Measurements from ENCODE around the gene SPAG16.
"Not testable (repeated sequence)": the region's sequence is repeated elsewhere in the genome, so short reads cannot be mapped to it uniquely, and the experiment has no call there.

Gene SPAG16

DNA sequence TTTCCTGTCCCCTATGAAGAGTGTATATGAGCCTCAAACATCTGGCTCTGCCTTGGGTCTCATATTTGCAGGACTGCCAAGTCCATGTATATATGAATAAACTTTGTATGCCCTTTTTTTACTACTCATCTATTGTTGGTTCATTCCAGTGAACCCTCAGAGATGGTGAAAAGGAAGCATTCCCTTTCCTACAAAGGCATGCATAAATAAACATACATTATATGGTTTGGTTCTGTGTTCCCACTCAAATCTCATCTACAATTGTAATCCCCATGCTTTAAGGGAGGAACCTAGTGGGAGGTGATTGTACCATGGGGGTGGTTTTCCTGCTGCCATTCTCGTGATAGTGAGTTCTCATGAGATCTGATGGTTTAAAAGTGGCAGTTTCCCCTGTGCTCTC, 534.2 kb downstream of the SPAG16 start:
- DNase-seq (ENCODE audit: low read depth) = no peak

DNA sequence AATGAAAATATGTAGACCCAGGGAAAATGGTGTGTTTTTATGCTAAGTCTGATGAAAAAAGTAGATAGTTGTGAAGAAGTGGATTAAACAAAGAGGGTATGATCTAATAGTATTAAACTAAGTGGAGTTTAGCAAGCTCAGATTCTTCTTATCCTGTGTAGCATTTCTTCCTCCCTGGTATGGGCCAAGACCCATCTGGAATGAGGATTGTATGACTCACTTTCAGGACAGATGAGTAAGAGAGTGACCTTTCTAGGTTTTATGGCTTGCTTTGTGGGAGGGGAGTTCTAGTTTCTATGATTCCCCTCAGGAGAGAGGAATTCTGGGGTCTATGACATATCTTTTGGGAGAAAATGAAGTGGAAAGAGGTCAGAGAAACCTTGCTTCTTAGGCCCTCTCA, 550.1 kb downstream of the SPAG16 start:
- no peak for DNase-seq (ENCODE audit: low read depth)

GRCh38 chr2:213834746-213835145, 550.5 kb downstream of the SPAG16 start:
- no peak for DNase-seq (ENCODE audit: low read depth)

DNA sequence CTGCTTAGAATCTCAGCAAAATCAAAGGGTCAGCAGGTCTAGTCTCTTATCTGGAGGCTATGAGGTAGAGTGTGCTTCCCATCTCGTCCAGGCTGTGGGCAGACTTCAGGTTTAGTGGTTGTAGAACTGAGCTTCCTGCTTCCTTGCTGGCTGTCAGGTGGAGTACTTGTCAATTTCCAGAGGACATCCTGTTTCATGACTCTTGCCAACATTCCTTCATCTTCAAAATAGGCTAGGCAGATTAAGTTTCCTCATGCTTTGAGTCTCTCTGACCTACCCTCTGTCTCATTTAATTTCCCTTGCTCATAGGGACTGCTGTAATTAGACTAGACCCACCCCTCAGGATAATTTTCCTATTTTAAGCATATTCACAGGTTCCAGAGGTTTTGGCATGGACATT, 562.6 kb downstream of the SPAG16 start:
- DNase-seq (ENCODE audit: low read depth) = no peak

- DNase-seq (ENCODE audit: low read depth) = no peak
Measured at GRCh38 chr2:213847316-213847715, 563.1 kb downstream of the SPAG16 start.

- no peak for DNase-seq (ENCODE audit: low read depth)
Measured at GRCh38 chr2:213848631-213849030, 564.4 kb downstream of the SPAG16 start.

GRCh38 chr2:213861638-213862037, 577.4 kb downstream of the SPAG16 start:
- DNase-seq (ENCODE audit: low read depth) = no peak

DNA sequence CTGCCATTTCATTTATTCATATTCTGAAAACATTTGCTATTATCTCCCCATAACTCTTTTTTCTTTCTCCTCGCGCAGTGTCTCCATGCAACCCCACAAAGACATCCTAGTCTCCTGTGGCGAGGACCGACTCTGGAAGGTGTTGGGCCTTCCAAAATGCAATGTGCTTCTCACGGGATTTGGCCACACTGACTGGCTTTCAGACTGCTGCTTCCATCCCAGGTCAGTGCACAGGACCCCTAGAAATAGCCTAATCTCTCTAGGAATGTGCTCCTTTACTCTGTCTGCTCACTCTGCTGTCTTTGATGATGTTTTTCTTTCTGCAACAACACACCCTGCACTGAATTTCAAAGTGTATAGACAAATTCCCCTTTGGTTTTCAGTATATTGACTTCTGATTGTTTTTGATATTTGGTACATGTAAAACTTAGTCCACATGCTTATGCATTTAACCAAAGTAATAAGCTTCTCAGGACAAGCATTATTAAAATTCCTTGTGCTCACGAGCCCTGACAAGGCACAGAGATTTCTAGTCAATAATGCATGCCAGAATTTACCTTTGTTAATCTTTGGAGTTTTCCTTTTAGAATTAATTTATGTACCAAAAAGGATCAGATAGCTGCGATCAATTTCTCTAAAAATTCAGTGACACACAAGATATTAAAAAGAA, 578.3 kb downstream of the SPAG16 start:
- no peak for DNase-seq (ENCODE audit: low read depth)

DNA sequence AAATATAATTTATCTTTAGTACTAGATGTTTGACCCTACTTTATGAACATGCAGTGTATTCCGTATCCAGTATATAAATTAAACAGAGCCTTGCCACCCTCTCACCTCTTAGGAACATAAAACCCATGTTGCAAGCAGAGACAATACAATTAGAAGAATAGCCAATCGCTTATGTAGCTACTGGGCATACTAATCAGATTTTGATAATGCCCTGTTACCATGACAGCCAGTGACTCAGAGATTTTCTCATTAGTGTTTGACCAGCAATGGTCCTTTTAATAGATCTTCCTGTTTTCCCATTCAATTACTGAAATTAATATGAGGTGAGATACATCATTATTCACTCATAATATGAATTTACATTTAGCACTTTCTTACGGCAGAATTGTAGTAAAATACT, 579.3 kb downstream of the SPAG16 start:
- DNase-seq (ENCODE audit: low read depth) = no peak

DNA sequence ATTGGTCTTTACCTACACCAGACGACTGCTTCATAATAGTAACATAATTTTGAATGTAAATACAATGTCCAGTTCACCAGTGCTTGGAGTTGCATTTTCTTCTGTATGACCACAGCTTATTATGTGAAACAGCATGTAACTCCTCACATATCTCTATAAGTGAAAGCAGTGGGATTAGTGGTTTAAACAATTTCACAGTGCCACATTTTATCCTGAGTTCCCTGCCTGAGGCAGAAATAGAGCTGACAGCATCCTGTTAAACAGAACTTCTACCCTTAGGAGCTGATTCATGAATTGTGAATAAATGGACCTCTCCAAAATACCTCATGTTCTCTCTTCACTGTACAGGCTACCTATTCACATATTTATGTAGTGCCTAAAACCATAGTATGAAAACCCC, 584.3 kb downstream of the SPAG16 start:
- no peak for DNase-seq (ENCODE audit: low read depth)

DNA sequence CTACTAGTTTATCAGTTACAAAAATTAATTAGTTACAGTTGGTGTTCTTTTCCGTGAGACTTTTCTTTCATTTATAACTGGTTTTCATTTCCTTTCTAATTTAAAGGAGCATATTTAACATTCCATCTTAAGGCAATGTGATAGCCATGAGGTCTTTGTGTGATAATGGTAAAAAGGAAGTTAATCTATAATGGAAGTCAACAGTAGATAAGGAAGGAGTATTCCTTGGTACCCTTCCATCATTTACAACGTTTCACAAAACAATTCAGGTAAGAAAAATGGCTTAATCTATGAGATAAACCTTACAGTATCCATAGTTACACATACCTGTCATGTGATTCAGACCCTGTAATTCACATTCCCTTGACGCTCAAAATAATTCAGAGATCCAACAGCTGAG, 601.2 kb downstream of the SPAG16 start:
- DNase-seq (ENCODE audit: low read depth) = no peak

GRCh38 chr2:213914510-213914909, 630.2 kb downstream of the SPAG16 start:
- no peak for DNase-seq (ENCODE audit: low read depth)

GRCh38 chr2:213920014-213920413, 635.8 kb downstream of the SPAG16 start:
- DNase-seq (ENCODE audit: low read depth) = no peak

- no peak for DNase-seq (ENCODE audit: low read depth)
Measured at GRCh38 chr2:213923543-213923942, 639.3 kb downstream of the SPAG16 start.

- no peak for DNase-seq (ENCODE audit: low read depth)
Measured at GRCh38 chr2:213934560-213934959, 650.3 kb downstream of the SPAG16 start.

GRCh38 chr2:213958086-213958485, 673.8 kb downstream of the SPAG16 start:
- no peak for DNase-seq (ENCODE audit: low read depth)

DNA sequence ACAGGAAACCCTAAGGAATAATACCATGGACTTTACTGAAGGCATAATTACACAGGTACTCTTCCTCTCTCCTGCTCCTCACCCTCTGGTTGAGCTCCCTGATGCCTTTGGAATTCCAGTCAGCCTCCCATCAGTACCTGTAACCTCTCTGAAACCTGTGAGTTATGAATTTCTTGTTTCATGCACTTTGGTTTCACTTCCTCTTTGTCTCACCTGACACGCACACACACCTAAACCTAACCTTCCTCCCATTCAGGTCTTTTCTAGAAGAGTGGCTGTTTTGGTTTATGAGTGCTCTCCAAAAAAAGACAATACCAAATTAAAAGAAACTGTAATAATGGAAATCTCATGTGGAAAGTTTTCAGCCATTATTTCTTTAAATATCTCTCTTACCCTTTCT, 675.3 kb downstream of the SPAG16 start:
- DNase-seq (ENCODE audit: low read depth) = no peak

- DNase-seq (ENCODE audit: low read depth) = no peak
Measured at GRCh38 chr2:213971536-213971935, 687.3 kb downstream of the SPAG16 start.

DNA sequence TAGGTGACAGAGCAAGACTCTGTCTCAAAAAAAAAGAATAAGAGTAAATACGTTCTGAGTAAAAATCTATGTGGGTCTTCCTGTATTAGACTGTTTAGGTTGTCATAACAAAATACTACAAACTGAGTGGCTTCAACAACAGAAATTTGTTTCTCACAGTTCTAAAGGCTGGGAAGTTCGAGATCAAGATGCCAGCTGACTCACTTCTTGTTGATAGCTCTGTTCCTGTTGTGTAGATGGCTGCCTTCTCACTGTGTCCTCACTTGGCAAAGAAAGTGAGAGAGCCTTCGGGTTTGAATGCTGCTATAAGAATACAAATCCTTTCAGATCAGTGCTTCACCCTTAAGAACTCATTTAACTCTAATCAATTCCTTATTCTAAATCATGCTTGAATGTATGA, 696.6 kb downstream of the SPAG16 start:
- no peak for DNase-seq (ENCODE audit: low read depth)

GRCh38 chr2:213989207-213989606, 704.9 kb downstream of the SPAG16 start:
- DNase-seq (ENCODE audit: low read depth) = no peak

DNA sequence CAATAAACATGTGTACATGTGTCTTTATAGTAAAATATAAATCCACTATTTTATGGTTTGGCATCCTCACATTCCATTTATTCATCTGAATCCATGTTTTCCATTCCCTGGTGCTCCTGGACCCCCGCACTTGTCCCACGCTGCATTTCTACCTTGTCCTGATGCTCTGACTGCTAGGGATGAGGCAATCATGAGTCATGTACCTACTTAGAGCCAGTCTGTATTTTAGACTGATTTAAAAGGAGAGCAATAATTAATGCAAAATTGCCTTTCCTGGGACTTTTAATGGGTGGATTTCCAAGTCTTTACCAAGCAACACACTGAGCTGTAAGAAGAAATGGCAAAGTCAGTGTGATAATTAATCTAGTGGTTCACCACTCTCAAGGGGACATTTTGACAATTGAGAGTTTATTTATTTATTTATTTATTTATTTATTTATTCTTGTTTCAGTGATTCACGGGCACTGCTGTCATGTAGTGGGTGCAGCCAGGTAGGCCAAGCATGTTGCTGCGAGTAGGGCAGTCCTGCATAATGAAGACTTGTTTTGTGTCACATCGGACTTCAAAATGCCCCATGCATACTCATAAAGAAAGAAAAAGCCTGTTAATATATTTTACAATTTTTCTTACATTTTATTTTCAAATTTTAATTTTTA, 707.3 kb downstream of the SPAG16 start:
- no peak for DNase-seq (ENCODE audit: low read depth)

DNA sequence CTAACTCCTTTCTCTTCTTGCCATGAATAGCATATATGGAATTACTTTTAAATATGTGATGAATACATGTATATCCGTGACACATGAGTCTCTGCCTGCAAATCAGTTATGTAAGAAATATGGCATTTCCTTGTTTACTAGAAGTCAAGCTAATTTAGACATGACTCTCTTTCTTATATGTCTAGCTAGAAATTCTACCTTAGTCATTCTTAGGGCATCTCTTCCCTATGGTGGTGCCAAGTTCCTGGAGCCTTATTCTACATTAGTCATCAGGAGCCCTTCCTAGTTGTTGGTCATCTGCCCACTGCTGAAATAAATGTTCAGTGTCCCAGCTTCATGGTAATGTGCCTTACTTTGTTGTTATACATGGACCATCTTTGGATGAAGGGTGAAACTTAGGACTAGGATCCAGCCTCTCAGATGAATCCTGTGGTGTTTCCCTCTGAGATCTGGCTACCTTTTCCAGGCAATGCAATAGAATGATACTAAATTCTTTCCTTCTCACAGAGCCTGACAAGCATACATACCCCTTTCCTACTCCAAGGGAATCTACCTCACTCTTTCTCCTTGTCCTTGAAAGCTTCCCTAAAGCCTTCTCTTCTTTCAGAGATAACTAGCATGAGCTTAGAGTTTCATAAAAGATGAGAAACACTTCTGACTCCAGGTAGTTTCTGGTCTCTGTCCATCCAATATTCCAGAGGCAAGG, 711.3 kb downstream of the SPAG16 start:
- DNase-seq (ENCODE audit: low read depth) = no peak

GRCh38 chr2:213998976-213999375, 714.7 kb downstream of the SPAG16 start:
- DNase-seq (ENCODE audit: low read depth) = not testable (repeated sequence)
